ENCODE data around the gene RASSF3.

The RASSF3 gene

GRCh38 chr12:64691795-64692583, 81.7 kb downstream of the RASSF3 start:
- Histone ChIP-seq H3K4me1 (ENCODE audit: control insufficient read depth in 1 of 2, insufficient read depth in 2 of 2, low read length in 2 of 2) (peaks cover 2 to 3% of the 10 kb centered on the region in 2 experiments), H3K4ac (ENCODE audit: low read depth, low read length) (no peak overlapping the region), H3K79me2 (ENCODE audit: control insufficient read depth, insufficient read depth, low read length, poor library complexity) (no peaks in the 10 kb centered on the region), H3K9me3 (ENCODE audit: insufficient read depth, low read depth, low read length) (no peaks in the 10 kb centered on the region), H3K18ac (ENCODE audit: low read length) (no peak overlapping the region), H2BK5ac (ENCODE audit: low read depth, low read length, poor library complexity) (no peak overlapping the region), H3K27me3 (ENCODE audit: insufficient read depth, low read length) (no peaks in the 10 kb centered on the region), H2BK120ac (ENCODE audit: insufficient read depth, low read length, poor library complexity) (no peak overlapping the region), H4K12ac (ENCODE audit: low read depth, low read length) (no peak overlapping the region), H3K36me3 (ENCODE audit: control insufficient read depth in 1 of 2, insufficient read depth in 2 of 2, low read length in 2 of 2) (peaks cover 12% of the 10 kb centered on the region in 2 experiments), H2AFZ (ENCODE audit: insufficient read depth, low read length, poor library complexity) (no peak overlapping the region), H3K23ac (ENCODE audit: low read length) (no peak overlapping the region), H3K14ac (ENCODE audit: low read length) (no peak overlapping the region), H3K79me1 (ENCODE audit: low read length) (no peaks in the 10 kb centered on the region), H2AK5ac (ENCODE audit: low read length) (no peak overlapping the region), H4K8ac (ENCODE audit: low read depth, low read length) (no peak overlapping the region), H2BK12ac (ENCODE audit: low read length) (no peak overlapping the region), H3K4me3 (ENCODE audit: low read depth, low read length) (no peak overlapping the region), H3K4me2 (ENCODE audit: low read length) (no peak overlapping the region), H3K27ac (ENCODE audit: low read depth, low read length) (no peak overlapping the region), H3K9ac (ENCODE audit: low read length) (no peak overlapping the region), H4K91ac (ENCODE audit: low read depth, low read length) (no peak overlapping the region)
- WGBS (ENCODE audit: extremely low coverage, insufficient coverage, insufficient read length) = no CpG with 5 or more reads among the region's 2 CpGs
- no peak for DNase-seq

- Histone ChIP-seq H3K14ac (ENCODE audit: low read length) (no peak overlapping the region), H3K4me2 (ENCODE audit: low read length) (no peak overlapping the region), H2BK120ac (ENCODE audit: insufficient read depth, low read length, poor library complexity) (no peak overlapping the region), H4K8ac (ENCODE audit: low read depth, low read length) (no peak overlapping the region), H3K27ac (ENCODE audit: low read depth, low read length) (no peak overlapping the region), H3K79me1 (ENCODE audit: low read length) (no peaks in the 10 kb centered on the region), H3K4me1 (ENCODE audit: control insufficient read depth in 1 of 2, insufficient read depth in 2 of 2, low read length in 2 of 2) (peaks cover 0 to 3% of the 10 kb centered on the region in 2 experiments), H3K4me3 (ENCODE audit: low read depth, low read length) (no peak overlapping the region), H3K4ac (ENCODE audit: low read depth, low read length) (no peak overlapping the region), H2AFZ (ENCODE audit: insufficient read depth, low read length, poor library complexity) (no peak overlapping the region), H4K91ac (ENCODE audit: low read depth, low read length) (no peak overlapping the region), H3K18ac (ENCODE audit: low read length) (no peak overlapping the region), H3K36me3 (ENCODE audit: control insufficient read depth in 1 of 2, insufficient read depth in 2 of 2, low read length in 2 of 2) (peaks cover 4 to 5% of the 10 kb centered on the region in 2 experiments), H2BK12ac (ENCODE audit: low read length) (no peak overlapping the region), H3K9me3 (ENCODE audit: insufficient read depth, low read depth, low read length) (no peaks in the 10 kb centered on the region), H2BK5ac (ENCODE audit: low read depth, low read length, poor library complexity) (no peak overlapping the region), H3K27me3 (ENCODE audit: insufficient read depth, low read length) (no peaks in the 10 kb centered on the region), H3K79me2 (ENCODE audit: control insufficient read depth, insufficient read depth, low read length, poor library complexity) (no peaks in the 10 kb centered on the region), H3K9ac (ENCODE audit: low read length) (no peak overlapping the region), H3K23ac (ENCODE audit: low read length) (no peak overlapping the region), H4K12ac (ENCODE audit: low read depth, low read length) (no peak overlapping the region), H2AK5ac (ENCODE audit: low read length) (no peak overlapping the region)
- no peak for DNase-seq
- WGBS (ENCODE audit: extremely low coverage, insufficient coverage, insufficient read length) = no CpG with 5 or more reads among the region's 18 CpGs
Observed at GRCh38 chr12:64694130-64695040, 84.1 kb downstream of the RASSF3 start.

- peaks cover 0 to 3% of the 10 kb centered on the region in 2 experiments for H3K4me1 ChIP-seq (ENCODE audit: control insufficient read depth in 1 of 2, insufficient read depth in 2 of 2, low read length in 2 of 2)
- H2AFZ ChIP-seq (ENCODE audit: insufficient read depth, low read length, poor library complexity) = no peak overlapping the region
- no peak overlapping the region for H3K4me3 ChIP-seq (ENCODE audit: low read depth, low read length)
- no peak overlapping the region for H2BK12ac ChIP-seq (ENCODE audit: low read length)
- H3K79me1 ChIP-seq (ENCODE audit: low read length) = no peaks in the 10 kb centered on the region
- DNase-seq = no peak
- no peak overlapping the region for H4K12ac ChIP-seq (ENCODE audit: low read depth, low read length)
- no peaks in the 10 kb centered on the region for H3K79me2 ChIP-seq (ENCODE audit: control insufficient read depth, insufficient read depth, low read length, poor library complexity)
- no peak overlapping the region for H3K4me2 ChIP-seq (ENCODE audit: low read length)
- H3K27ac ChIP-seq (ENCODE audit: low read depth, low read length) = no peak overlapping the region
- no peak overlapping the region for H3K23ac ChIP-seq (ENCODE audit: low read length)
- no peak overlapping the region for H3K9ac ChIP-seq (ENCODE audit: low read length)
- no peak overlapping the region for H4K91ac ChIP-seq (ENCODE audit: low read depth, low read length)
- H3K14ac ChIP-seq (ENCODE audit: low read length) = no peak overlapping the region
- peaks cover 4 to 5% of the 10 kb centered on the region in 2 experiments for H3K36me3 ChIP-seq (ENCODE audit: control insufficient read depth in 1 of 2, insufficient read depth in 2 of 2, low read length in 2 of 2)
- no peak overlapping the region for H3K18ac ChIP-seq (ENCODE audit: low read length)
- H3K27me3 ChIP-seq (ENCODE audit: insufficient read depth, low read length) = no peaks in the 10 kb centered on the region
- H2AK5ac ChIP-seq (ENCODE audit: low read length) = no peak overlapping the region
- H4K8ac ChIP-seq (ENCODE audit: low read depth, low read length) = no peak overlapping the region
- no peak overlapping the region for H2BK5ac ChIP-seq (ENCODE audit: low read depth, low read length, poor library complexity)
- no peak overlapping the region for H3K4ac ChIP-seq (ENCODE audit: low read depth, low read length)
- WGBS (ENCODE audit: extremely low coverage, insufficient coverage, insufficient read length) = no CpG with 5 or more reads among the region's 5 CpGs
- no peaks in the 10 kb centered on the region for H3K9me3 ChIP-seq (ENCODE audit: insufficient read depth, low read depth, low read length)
- no peak overlapping the region for H2BK120ac ChIP-seq (ENCODE audit: insufficient read depth, low read length, poor library complexity)
Observed at GRCh38 chr12:64695550-64695949, 85.3 kb downstream of the RASSF3 start.

GRCh38 chr12:64696080-64696741, 85.9 kb downstream of the RASSF3 start:
- no peak overlapping the region for H3K14ac ChIP-seq (ENCODE audit: low read length)
- H3K4me2 ChIP-seq (ENCODE audit: low read length) = no peak overlapping the region
- no peak overlapping the region for H3K23ac ChIP-seq (ENCODE audit: low read length)

More at GRCh38 chr12:64696080-64696741, 85.9 kb downstream of the RASSF3 start:
- Histone ChIP-seq H3K18ac (ENCODE audit: low read length) (no peak overlapping the region), H3K4me1 (ENCODE audit: control insufficient read depth in 1 of 2, insufficient read depth in 2 of 2, low read length in 2 of 2) (peaks cover 0 to 3% of the 10 kb centered on the region in 2 experiments), H3K79me2 (ENCODE audit: control insufficient read depth, insufficient read depth, low read length, poor library complexity) (no peaks in the 10 kb centered on the region), H2AFZ (ENCODE audit: insufficient read depth, low read length, poor library complexity) (no peak overlapping the region), H3K79me1 (ENCODE audit: low read length) (no peaks in the 10 kb centered on the region), H4K91ac (ENCODE audit: low read depth, low read length) (no peak overlapping the region), H4K8ac (ENCODE audit: low read depth, low read length) (no peak overlapping the region), H2BK12ac (ENCODE audit: low read length) (no peak overlapping the region), H2BK120ac (ENCODE audit: insufficient read depth, low read length, poor library complexity) (no peak overlapping the region), H3K4ac (ENCODE audit: low read depth, low read length) (no peak overlapping the region), H2BK5ac (ENCODE audit: low read depth, low read length, poor library complexity) (no peak overlapping the region), H3K9ac (ENCODE audit: low read length) (no peak overlapping the region), H3K27me3 (ENCODE audit: insufficient read depth, low read length) (no peaks in the 10 kb centered on the region), H3K9me3 (ENCODE audit: insufficient read depth, low read depth, low read length) (no peaks in the 10 kb centered on the region), H3K36me3 (ENCODE audit: control insufficient read depth in 1 of 2, insufficient read depth in 2 of 2, low read length in 2 of 2) (peaks cover 4 to 5% of the 10 kb centered on the region in 2 experiments), H3K27ac (ENCODE audit: low read depth, low read length) (no peak overlapping the region), H2AK5ac (ENCODE audit: low read length) (no peak overlapping the region), H3K4me3 (ENCODE audit: low read depth, low read length) (no peak overlapping the region), H4K12ac (ENCODE audit: low read depth, low read length) (no peak overlapping the region)
- peak in 1 of 2 donors; percentile 43 for DNase-seq
- WGBS (ENCODE audit: extremely low coverage, insufficient coverage, insufficient read length) = no CpG with 5 or more reads among the region's 1 CpG
